HuH-7.5 (cell line): ENCODE results near the gene STK32B.

Experiments
- DNase-seq: peaks from one replicate; pipeline ENCODE4 v3.0.0; 2011; ENCODE audit warnings: low spot score

The STK32B gene

DNA sequence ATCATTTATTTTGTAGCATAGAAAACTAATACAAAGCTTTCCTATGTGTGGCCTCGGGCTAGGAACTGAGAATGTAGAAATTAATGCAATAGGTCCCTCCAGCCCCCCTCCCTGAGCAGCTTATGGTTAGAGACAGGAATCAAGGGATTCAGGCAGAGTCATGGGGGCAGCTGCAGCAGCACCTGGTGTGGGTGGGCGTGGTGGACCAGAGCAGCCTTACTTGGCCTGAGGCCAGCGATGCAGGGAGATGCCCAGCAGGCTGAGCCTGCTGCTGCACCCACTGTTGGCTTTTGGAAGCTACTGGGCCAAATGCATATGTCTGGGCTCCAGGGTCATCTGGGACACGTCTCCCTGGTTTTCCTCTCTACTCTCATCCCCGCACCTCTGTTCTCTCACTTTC is 74.0 kb downstream of the STK32B start:
- DNase-seq = no peak

DNA sequence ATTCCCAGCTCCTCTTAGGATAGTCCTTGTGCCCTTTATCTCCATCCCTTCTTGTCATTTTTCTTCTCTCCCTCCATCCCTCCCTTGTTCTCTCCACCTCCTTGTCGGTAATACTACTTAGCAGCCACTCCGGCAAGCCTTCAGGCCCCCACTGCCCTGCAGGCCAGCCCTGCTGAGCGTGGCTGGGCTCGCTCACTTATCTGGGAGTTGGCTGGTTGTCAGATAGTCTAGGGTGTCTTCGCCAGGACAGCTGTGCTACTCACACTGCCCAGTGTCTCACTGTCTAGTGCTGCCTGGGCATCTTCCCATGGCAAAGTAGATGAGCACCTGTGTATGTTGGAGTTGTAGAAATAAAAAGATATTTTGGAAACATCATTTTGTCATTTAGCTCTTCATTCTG is 75.0 kb downstream of the STK32B start:
- DNase-seq = no peak

DNA sequence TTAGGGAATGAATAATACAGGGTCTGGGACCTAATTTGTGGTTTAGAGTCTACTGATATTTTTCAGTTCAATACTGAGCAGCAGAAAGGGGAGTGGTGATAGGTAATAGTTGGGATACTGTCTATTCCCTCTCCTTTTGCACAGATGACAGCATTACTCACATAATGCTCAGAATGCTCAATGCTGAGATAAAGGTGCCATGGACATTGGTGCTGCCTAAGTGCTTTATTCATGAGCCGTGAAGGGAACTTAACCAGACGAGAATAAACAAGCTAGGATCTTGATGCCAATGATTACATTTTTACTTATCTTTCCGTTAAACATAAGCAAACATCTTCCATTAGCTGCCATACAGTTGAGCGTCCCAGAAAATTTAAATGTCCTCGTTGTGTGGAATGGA is 75.6 kb downstream of the STK32B start:
- no peak for DNase-seq

DNA sequence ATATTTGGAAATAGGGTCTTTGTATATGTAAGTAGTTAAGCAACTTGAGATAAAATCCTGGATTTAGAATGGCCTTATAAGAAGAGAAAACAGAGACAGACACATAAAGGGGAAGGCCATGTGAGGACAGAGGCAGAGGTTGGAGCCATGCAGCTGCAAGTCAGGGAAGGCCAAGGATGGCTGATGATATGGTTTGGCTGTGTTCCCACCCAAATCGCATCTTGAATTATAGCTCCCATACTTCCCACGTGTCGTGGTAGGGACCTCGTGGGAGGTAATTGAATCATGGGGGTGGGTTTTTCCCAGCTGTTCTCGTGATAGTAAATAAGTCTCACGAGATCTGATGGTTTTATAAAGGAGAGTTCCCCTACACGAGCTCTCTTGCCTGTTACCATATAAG is 76.3 kb downstream of the STK32B start:
- DNase-seq = no peak

DNA sequence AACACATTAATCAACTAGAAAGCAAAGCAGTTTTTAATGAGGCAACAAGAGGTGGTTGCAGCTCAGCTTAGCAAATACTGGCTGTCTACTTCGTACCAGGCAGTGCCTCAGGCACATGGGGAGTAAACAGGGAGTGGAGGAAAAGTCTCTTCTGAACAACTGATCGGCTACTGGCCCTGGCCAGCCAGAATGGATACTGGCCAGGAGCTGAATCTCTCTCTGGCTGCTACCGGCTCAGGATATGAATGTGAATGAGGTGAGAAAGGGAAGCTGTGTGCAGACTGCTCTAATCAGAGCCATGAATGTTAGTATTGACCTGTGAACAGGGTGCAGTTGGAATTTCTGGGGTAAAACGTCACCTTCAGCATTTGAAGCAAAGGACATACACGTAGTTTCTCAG is 77.3 kb downstream of the STK32B start:
- no peak for DNase-seq

DNA sequence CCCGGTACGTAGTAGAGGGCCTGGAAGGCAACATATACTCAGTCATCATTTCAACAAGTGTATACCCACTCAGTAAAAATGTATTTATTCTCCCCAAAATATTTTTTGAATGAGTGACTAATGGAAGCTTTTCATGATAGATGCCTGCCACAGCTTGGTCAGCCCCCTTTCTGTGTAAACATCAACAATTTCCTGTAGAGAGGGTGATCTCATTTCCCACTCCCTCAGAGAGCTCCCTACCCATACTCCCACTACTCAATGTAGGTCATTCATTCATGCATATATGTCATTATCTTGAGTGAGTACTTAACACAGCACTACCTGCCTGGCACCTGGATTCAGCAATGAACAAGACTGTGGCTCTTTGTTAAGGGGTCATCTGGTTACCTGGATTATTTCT is 81.9 kb downstream of the STK32B start:
- DNase-seq = no peak

DNA sequence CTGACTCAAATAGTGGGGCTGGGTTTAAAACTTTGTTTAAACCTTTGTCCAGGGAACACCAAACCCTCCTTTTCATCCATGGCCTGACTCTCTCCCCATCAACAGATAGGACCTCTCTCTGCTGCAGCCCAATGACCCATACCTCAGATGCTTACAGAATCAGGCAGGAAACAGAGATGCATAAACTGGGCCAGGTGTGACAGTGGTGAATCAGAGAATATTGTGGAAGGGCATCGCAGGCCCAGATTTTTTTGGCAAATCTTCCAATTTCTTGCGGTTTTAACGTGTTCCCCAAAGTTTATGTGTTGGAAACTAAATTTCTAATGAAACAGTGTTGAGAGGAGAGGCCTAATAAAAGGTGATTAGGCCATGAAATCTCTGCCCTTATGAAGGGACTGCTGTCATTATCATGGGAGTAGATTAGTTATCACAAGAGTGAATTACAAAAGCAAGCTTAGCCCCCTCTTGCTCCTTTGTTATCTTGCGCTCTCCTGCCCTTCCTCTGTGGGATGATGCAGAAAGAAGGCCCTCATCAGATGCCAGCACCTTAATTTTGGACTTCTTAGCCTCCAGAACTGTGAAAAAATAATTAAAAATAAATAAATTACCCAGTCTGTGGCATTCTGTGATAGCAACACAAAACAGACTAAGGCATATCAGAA is 82.8 kb downstream of the STK32B start:
- no peak for DNase-seq

DNA sequence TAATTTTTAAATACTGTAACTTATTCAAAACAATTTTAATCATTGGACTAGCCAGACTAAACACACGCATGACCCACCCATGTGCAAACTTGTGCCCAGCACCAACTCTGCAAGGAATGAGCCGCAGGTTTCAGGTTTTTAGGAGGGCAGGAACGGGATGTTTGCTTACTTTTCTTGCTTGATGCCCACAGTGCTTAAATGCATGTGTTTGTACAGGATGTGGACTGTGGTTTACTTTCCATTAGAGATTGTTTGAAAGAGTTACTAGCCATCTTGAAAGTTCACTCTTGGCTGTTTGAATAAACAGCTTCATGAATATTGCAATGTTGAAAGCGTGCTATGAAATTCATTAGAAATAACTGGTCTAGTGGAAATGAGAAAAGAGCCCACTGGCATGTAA is 83.3 kb downstream of the STK32B start:
- no peak for DNase-seq

DNA sequence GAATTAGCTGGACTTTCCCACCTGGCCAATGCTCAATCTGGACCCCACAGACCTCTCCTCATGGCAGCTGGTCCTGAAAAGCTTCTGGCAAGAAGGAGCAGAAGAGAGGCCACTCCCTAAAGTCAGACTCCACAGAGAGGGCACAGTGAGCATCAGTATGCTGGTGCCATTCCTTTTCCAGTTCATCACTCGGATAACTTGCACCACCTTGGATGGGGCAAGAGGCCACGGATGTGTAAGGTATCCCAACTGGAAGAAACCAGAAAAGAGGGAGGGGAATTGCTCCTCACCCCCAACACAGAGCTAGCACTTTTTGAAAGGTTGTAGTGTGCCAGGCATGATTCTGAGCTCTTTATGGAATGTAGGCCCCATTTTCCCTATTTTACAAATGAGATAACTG is 85.9 kb downstream of the STK32B start:
- DNase-seq = no peak

DNA sequence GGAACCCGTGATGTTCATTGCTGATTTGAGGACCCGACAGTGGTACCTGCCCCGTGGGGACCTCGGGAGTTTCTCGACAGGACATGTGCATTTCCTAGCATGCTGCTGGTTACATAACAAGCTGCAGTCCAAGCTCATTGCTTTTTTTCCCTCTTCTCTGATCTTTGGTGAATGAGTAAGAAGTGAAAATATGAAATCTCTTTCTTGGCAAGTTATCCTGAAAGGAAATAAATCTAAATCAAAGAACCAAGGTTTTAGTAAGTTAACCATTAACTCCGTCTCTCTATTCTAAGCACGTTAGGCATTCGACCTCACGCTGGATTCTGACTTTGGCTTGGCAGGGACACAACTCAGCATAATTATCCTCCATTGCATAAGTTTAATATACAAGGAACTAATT is 86.6 kb downstream of the STK32B start:
- no peak for DNase-seq

DNA sequence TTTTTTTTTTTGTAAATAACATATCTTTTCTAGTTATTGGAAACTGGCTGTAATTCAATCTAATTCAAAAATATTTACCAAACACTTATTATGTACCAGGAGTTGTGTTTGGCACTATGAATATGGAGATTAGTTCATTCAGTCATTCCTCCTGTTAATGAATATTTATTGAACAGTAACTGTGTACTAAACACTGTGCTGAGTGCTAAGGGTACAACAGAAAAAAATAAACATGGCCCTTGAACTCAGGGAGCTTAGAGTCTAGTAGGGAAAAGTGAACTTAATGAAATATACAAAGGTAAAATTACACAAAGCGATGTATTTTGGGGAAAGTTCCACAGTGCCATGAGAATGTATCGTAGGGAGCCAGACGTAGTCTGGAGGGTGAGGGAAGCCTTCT is 87.1 kb downstream of the STK32B start:
- no peak for DNase-seq

DNA sequence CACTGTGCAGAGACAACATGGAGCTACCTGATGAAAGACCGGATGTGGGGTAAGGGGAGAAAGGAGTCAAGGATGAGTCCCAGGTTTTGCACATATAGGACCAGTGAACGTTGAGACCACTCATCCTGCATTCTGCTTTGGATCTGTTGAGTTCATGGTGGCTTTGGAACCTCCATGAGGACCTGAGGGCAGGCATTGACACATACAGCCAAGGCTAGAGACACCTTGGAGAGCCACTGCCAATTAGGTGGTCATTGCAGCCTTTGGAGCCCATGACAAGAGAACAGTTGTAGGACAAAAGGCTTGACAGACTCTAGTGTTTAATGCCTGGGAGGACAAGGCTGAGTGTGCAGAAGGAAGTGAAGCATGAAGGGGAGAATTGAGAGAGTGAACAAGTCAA is 87.9 kb downstream of the STK32B start:
- DNase-seq = no peak

DNA sequence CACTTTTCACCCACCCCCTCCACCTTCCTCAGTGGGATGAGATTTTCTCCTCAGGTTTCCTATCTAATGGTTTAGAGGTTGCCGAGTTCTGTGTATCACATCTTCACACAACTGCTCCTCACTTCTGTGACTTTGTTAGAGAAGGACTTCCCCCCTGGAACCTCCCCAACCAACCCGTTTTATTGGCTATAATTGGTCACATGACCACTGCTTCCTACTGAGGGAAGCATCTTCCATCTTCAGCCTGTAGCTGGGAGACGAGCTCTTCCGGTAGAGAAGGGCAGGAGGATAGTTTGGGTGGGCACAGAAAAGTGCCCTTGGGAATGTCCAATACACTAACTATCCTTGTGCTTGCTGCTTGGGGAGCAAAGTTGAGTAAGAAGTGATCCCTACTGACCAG is 90.5 kb downstream of the STK32B start:
- no peak for DNase-seq

DNA sequence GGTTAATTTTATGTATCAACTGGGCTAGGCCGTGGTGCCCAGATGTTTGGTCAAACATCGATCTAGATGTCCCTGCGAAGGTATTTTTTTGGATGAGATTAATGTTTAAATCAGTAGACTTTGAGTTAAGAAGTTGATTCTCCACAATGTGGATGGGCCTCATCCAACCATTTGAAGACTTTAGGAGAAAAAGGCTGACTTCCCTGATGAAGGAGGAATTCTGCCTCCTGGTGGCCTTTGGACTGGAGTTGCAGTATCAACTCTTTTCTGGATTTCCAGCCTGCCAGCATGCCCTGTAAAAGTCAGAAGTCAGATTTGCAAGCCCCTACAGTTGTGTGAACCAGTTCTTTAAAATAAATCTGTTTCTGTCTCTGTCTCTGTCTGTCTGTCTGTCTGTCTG is 91.4 kb downstream of the STK32B start:
- DNase-seq = no peak

DNA sequence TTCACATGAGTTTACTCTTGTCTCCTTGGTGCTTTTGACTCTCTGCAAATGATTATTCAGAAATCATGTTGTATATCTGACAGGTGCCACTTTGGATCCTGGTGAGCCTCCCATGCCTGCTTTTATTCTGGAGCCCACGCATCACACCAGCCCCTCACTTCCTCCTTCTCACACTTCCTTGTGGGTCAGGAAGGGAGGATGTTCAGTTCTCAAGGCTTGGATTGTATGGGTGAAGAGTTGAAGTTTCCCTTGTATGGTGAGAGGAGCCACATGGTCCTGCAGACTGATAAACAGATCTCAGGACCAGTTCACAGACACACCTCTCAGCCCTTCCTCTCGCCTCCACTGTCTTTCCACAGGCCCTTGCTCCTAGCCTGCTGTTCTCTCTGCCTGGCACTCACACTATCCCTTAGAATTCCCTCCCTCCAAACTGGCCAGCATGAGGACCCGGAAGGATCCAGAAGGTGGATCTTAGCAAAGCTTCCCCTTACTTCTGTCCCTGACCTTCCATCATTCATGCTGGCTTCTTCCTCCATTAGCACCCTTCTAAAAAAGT is 92.1 kb downstream of the STK32B start:
- DNase-seq = no peak

DNA sequence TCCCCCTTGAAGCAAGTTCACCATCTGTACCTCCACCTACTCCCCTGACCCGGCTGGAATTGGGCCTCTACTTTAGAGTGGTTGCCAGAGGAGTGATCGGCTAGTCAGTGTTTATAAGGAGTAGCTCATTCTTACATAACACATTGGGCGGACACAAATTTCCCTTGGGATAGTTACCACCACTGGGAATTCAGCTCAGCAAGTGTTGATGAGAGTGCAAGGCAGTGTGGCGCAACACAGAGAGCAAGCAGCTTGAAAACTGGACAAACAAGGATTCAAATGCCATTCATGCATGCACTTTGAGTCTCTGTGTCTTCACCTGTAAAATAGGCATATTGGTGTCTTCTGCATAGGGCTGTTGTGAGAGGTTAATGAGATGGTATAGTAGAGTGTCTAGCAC is 92.7 kb downstream of the STK32B start:
- DNase-seq = no peak

DNA sequence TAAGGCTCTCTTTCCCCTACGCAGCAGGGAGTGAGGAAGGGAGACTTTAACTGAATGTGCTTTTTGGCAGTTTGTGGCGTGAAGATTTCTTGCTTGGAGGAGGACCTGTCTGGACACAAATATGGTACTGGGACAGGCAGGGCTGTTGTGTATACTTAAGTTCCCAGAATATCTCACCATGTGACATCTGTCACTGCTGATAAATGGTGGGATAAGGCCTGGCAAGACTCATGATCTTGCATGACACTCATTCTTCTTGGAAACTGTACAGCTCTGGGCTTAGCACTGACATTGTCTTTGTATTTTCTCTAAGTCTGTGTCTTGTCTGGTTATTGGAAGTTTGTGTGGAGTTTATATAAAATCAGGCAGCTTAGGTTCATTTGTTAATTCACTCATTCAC is 93.1 kb downstream of the STK32B start:
- DNase-seq = no peak

DNA sequence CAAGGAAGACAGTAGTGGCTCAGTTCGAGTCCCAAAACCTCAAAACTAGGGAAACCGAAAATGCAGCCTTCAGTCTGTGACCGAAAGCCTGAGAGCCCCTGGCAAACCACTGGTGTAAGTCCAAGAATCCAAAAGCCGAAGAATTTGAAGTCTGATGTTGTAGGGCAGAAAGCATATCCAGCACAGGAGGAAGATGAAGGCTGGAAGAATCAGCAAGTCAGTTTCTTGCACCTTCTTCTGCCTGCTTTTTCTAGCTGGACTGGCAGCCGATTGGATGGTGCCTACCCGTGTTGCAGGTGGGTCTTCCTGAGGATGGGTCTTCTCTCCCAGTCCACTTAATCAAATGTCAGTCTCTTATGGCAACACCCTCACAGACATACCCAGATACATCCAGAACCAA is 95.0 kb downstream of the STK32B start:
- no peak for DNase-seq

DNA sequence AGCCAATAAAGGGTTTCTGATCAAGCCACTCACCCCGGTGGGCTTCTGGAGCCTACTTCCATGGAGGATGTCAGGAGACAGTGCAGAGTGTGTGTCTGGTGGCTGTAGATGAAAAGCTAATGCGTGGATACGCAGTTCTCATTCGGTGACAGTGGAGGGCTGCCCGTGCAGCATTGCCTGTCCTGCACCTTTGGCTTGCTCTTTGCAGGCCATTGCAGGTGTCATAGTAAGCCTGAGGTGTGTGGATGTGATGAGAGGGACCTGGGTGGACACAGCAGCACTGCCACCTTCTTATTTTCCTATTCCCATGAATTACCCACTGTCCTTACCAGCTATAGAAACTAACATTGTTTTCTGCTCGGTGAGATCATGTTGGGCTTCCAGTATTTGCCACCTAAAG is 101.2 kb downstream of the STK32B start:
- no peak for DNase-seq

DNA sequence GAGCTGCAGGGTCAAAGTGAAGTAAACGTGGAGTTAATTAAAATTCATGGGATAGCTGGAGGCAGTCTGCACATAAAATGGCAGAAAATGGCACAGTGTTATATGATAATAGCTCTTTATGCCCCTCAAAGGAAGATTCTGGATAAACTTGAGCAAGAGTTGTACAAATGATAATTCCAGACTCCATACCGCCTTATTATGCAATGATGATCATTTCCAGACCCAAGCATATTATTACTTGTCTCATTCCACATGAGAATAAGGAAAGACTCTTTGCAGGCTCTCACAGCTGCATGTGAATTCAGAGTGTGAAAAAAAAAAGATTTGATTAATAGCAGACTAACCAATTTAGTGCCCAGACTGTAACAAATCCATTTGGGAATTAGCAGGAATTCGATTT is 105.4 kb downstream of the STK32B start:
- no peak for DNase-seq

DNA sequence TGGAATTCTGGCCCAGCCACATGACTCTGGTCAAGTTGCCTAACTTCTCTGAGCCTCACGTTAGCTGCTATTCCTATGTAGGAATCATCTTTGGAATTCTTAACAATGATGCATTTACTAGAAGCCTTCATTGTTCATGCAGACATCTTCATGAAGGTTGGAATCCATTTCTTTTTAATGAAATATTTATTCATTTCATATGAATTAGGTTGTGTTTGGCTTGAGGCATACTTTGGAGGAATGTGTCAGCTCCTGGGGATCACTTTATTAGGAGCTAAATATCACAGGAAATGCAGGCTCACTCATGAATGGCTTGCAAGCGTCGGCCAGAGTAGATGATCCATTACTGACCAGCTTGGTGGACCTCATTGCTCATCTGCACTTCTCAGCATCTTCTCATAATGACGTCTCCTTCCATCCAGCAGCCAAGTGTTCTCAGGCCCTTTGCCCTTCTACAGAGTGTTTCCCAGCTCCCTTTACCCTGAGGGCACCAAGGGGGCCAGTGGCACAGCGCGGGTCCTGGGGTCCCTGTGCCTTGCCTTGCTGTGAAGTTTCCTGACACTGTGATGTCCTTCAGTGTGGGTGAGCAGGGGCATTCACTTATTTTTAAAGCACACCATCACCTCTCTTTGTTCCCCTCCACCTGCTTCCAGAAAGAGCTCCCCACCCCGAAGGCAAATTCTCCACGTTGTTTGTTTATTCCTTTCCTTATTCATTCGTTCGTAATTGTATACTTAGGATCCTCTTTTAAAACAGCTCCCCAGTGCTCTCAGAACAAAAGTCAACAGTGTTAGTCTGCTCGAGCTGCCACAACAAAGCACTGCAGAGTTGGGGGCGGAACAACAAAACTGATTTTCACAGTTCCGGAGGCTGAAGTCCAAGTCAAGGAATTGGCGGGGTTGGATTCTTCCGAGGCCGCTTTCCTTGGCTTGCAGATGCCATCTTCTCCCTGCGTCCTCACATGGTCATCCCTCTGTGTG is 106.8 kb downstream of the STK32B start:
- no peak for DNase-seq

DNA sequence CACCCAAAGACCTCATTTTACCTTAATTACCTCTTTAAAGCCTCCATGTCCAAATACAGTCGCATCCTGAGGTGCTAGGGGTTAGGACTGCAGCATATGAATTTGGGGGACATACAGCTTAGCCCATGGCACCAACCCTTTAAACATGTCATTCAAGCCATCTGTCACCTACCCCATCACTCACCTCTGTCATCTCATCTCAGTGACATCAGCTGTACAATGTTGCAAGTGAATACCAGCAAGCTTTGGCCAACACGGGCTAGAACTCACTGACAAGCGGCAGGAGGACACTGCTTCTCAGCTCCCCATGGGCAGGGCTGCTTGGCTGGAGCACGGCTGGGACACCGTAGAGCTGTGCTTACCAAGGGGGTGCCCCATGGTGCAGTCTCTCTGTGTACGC is 107.5 kb downstream of the STK32B start:
- no peak for DNase-seq

DNA sequence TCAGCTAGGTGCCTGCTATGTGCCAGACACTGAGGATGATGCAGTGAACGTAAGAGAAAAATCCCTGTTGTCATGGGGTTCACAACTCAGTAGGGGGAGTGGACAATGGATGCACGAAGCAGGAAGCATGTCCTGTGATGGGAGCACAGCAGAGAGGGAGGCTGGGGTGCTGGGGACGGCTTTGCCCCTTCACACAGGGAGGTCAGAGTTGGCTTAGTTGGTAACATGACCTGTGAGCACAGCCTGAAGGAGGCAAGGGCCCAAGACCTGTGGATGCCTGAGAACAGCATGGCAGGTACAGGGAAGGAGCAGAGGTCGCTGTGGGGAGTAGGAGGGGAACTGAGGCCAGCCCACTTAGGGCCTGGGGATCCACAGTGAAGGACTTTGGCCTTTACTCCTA is 109.4 kb downstream of the STK32B start:
- no peak for DNase-seq
